Ishikawa (cell line): ENCODE measurements around the gene PLEKHA3.

Source experiments
- CEBPB ChIP-seq: IDR thresholded peaks from 2 replicates; pipeline ENCODE4 v1.6.1; 2012
- CREB1 ChIP-seq: IDR thresholded peaks from 2 replicates; pipeline ENCODE4 v1.6.1; 2012; ENCODE audit warnings: low read depth
- EGR1 ChIP-seq: IDR thresholded peaks from 2 replicates; pipeline ENCODE4 v1.6.1; 2012
- EP300 ChIP-seq: IDR thresholded peaks from 2 replicates; pipeline ENCODE4 v1.6.1; 2012; ENCODE audit warnings: borderline replicate concordance
- FOXM1 ChIP-seq: IDR thresholded peaks from 2 replicates; pipeline ENCODE4 v1.6.1; 2012; ENCODE audit warnings: low read depth, borderline replicate concordance
- MAX ChIP-seq: IDR thresholded peaks from 2 replicates; pipeline ENCODE4 v1.6.1; 2012
- NFIC ChIP-seq: IDR thresholded peaks from 2 replicates; pipeline ENCODE4 v1.6.1; 2012
- RAD21 ChIP-seq: IDR thresholded peaks from 2 replicates; pipeline ENCODE4 v1.6.1; 2012; ENCODE audit warnings: low read depth
- REST ChIP-seq: IDR thresholded peaks from 2 replicates; pipeline ENCODE4 v1.6.1; 2012; ENCODE audit warnings: low read depth, mild to moderate bottlenecking
- TAF1 ChIP-seq: IDR thresholded peaks from 2 replicates; pipeline ENCODE4 v1.6.1; 2012; ENCODE audit warnings: low read depth, mild to moderate bottlenecking
- TCF12 ChIP-seq: IDR thresholded peaks from 2 replicates; pipeline ENCODE4 v1.6.1; 2012; ENCODE audit warnings: low read depth
- TEAD4 ChIP-seq: IDR thresholded peaks from 2 replicates; pipeline ENCODE4 v1.6.1; 2012
- USF1 ChIP-seq: IDR thresholded peaks from 2 replicates; pipeline ENCODE4 v1.6.1; 2012
- YY1 ChIP-seq: IDR thresholded peaks from 2 replicates; pipeline ENCODE4 v1.6.1; 2012; ENCODE audit warnings: low read depth
- ZBTB7A ChIP-seq: IDR thresholded peaks from 2 replicates; pipeline ENCODE4 v1.6.1; 2012; ENCODE audit warnings: low read depth

PLEKHA3 gene

GRCh38 chr2:178480227-178481181 is at the start of gene PLEKHA3:
TSS of gene PLEKHA3 (plus strand) at chr2:178480457. CDS start at chr2:178480870, 413 bp downstream.
- peak; percentile 48; the same call in 1 of the 2 replicates for TF ChIP-seq TAF1
- TF ChIP-seq YY1, result peak; percentile 21; the same call in 1 of the 2 replicates
- TF ChIP-seq EP300, result no peak
- TF ChIP-seq USF1, result no peak
- TF ChIP-seq FOXM1, result no peak
- TF ChIP-seq MAX, result no peak; the same call in 1 of the 2 replicates
- TF ChIP-seq TCF12, result no peak; the same call in 1 of the 2 replicates
- peak; percentile 52 for TF ChIP-seq NFIC
- no peak for TF ChIP-seq CEBPB
- TF ChIP-seq RAD21, result no peak
- no peak for TF ChIP-seq EGR1
- no peak for TF ChIP-seq REST
- peak; percentile 53; the same call in 1 of the 2 replicates for TF ChIP-seq ZBTB7A
- TF ChIP-seq TEAD4, result no peak
- no peak for TF ChIP-seq CREB1

- TF ChIP-seq REST, result no peak
- no peak for TF ChIP-seq EGR1
- TF ChIP-seq EP300, result no peak
- TF ChIP-seq RAD21, result no peak
- TF ChIP-seq USF1, result no peak
- TF ChIP-seq TCF12, result no peak
- TF ChIP-seq NFIC, result no peak
- TF ChIP-seq TAF1, result no peak
- no peak for TF ChIP-seq FOXM1
- no peak for TF ChIP-seq CEBPB
- TF ChIP-seq CREB1, result no peak
These were observed 43.6 kb upstream of the PLEKHA3 start for GRCh38 chr2:178436662-178437061.

- TF ChIP-seq ZBTB7A, result no peak
- TF ChIP-seq MAX, result no peak
- TF ChIP-seq NFIC, result no peak
- TF ChIP-seq TCF12, result no peak
- TF ChIP-seq TAF1, result no peak
- TF ChIP-seq CEBPB, result no peak
These were observed 38.8 kb upstream of the PLEKHA3 start for GRCh38 chr2:178441426-178441825.

GRCh38 chr2:178448968-178449661 is 31.1 kb upstream of the PLEKHA3 start:
- TF ChIP-seq TAF1 (no peak), EP300 (no peak), EGR1 (no peak), CREB1 (no peak)

- no peak for TF ChIP-seq ZBTB7A
- no peak for TF ChIP-seq NFIC
- 0 out of 2 replicates have a peak, but pooled peaks have one; percentile 9 for TF ChIP-seq MAX
- TF ChIP-seq YY1, result no peak
These were observed 30.3 kb upstream of the PLEKHA3 start for GRCh38 chr2:178449700-178450523.
